Heart left ventricle (tissue), 16 donors: Measurements from ENCODE around the gene TRIM71. TPM values are rescaled to one million over a fixed set of nuclear protein-coding genes. Genes with fewer than 3 reads are reported as not detected.
"Not testable (repeated sequence)": the region's sequence is repeated elsewhere in the genome, so short reads cannot be mapped to it uniquely, and the experiment has no call there.

Experiments used
- ATAC-seq, 4 donors: fragments of 200-7000 bp; cut with Tn5 transposase; one replicate each; pipeline ENCODE4 v1.9.1; 2020 to 2022; ENCODE audit warnings: moderate library complexity in 4 of 4, mild to moderate bottlenecking in 3 of 4, moderate number of reproducible peaks in 1 of 4
- DNase-seq, 5 donors: peaks; one replicate each; pipeline ENCODE4 v3.0.0-alpha.2; 2020
- H3K27ac ChIP-seq, 12 donors: fragments of 200-600 bp; sonication (generic) in 4 of 12; one replicate each; pipeline versions ENCODE4 v1.5.0 to v1.8.0; 2016 to 2022; ENCODE audit warnings: mild to moderate bottlenecking in 2 of 12
- H3K27me3 ChIP-seq, 9 donors: fragments of 200-600 bp; sonication (generic) in 2 of 9; one replicate each; pipeline versions ENCODE4 v1.5.1 to v1.8.0; 2016 to 2022; ENCODE audit warnings: mild to moderate bottlenecking in 3 of 9
- H3K36me3 ChIP-seq, 9 donors: fragments of 200-600 bp; sonication (generic) in 2 of 9; one replicate each; pipeline versions ENCODE4 v1.5.0 to v1.8.0; 2018 to 2022; ENCODE audit warnings: mild to moderate bottlenecking in 2 of 9
- H3K4me1 ChIP-seq, 12 donors: fragments of 200-600 bp; sonication (generic) in 4 of 12; one replicate each; pipeline versions ENCODE4 v1.5.0 to v1.8.0; 2016 to 2022; ENCODE audit warnings: mild to moderate bottlenecking in 3 of 12
- H3K4me3 ChIP-seq, 12 donors: fragments of 200-600 bp; sonication (generic) in 4 of 12; one replicate each; pipeline versions ENCODE4 v1.5.0 to v1.8.0; 2017 to 2022; ENCODE audit warnings: mild to moderate bottlenecking in 9 of 12, moderate library complexity in 4 of 12
- H3K9me3 ChIP-seq, 12 donors: fragments of 200-600 bp; sonication (generic) in 4 of 12; one replicate each; pipeline versions ENCODE4 v1.5.0 to v1.8.0; 2016 to 2022; ENCODE audit warnings: mild to moderate bottlenecking in 1 of 12
- CTCF ChIP-seq, 12 donors: fragments of 200-600 bp; sonication (generic) in 4 of 12; IDR thresholded peaks; one replicate each; pipeline versions ENCODE4 v1.5.0 to v1.8.0; 2018 to 2022; ENCODE audit warnings: antibody characterized with exemption in 12 of 12, mild to moderate bottlenecking in 5 of 12
- POLR2A ChIP-seq, 2 donors: fragments of 450-650 bp; IDR thresholded peaks; one replicate each; pipeline ENCODE4 v1.6.1; 2017; ENCODE audit warnings: antibody characterized with exemption in 2 of 2, mild to moderate bottlenecking in 2 of 2, moderate library complexity in 2 of 2
- WGBS, 4 donors: extraction: QIAGEN DNeasy Blood & Tissue Kit in 2 of 4; methylation state at CpG; one replicate each; pipeline versions ENCODE4 v1.1.5 to v1.1.7; 2013 to 2018; 5-methylcytosine and 5-hydroxymethylcytosine counted together
- intact Hi-C, 10 donors: fragments of 100-400 bp; cut with DNase I; formaldehyde crosslinking; loops; one replicate each; pipeline versions ENCODE4 v1.11.1 to v1.14.2; 2022
- polyA plus RNA-seq, 2 donors: library from polyadenylated mRNA; stranded (reverse); fragments of 200-250 nt; gene quantifications; one replicate each; pipeline ENCODE4 v1.2.3, GENCODE V29; 2013
- total RNA-seq, 9 donors: library from RNA; depleted of rRNA in 2 of 9; stranded (reverse); fragments of >200 nt in 2 of 9; fragmentation: NEBNext Ultra II Directional in 3 of 9; extraction: Animal tissue kit (Norgen Biotek cat#: 25700) in 3 of 9; gene quantifications; one replicate each; pipeline versions ENCODE4 v1.1.0 to v1.2.4, GENCODE V29; 2016 to 2023
- donor health status: ischemic (EF 13 %, LVEDD 7.1; RV severe dilation, severe dysfunction).
- donor health status: healthy with polysubstance abuse.
- donor health status: DM: no; HTN: yes; CAD: no.
- donor health status: DM: no; HTN: no; CAD: no.
- donor health status: ischemic (EF 25% LVEDD 6.9; RV normal size, moderate dysfunction).
- donor health status: ischemic (EF 25% LVEDD 5.7; RV mildly dilated, moderate dysfunction).
- donor health status: healthy.
- donor health status: DM: yes; HTN: yes; CAD: no.
- donor health status: ischemic (EF 35%, LVEDD 5.7; RV mildly dilated, moderate dysfunction).
- donor health status: nonischemic (EF 11% LVEDD 7.7; RV severe dilation, severe dysfunction).
- donor health status: DM: yes; HTN: yes; CAD: no.
- donor health status: PGD.
- donor health status: ischemic (EF 29% LVEDD 5.4; RV normal size, mild dysfunction).
- donor health status: nonischemic (EF 23%, LVEDD 6.1; RV moderate dilation, normal function).

Gene TRIM71
- total and polyA plus RNA-seq, 11 donors = 0.05 TPM; not detected in 9

GRCh38 chr3:32822609-32823498 lies 5.1 kb downstream of the TRIM71 start:
- no peaks in the 10 kb centered on the region for H3K9me3 ChIP-seq
- H3K4me1 ChIP-seq = peaks cover 0 to 17% (median 0%) of the 10 kb centered on the region in 12 donors
- intact Hi-C loops = no loop called here
- TF ChIP-seq POLR2A (IDR thresholded peaks at IDR 0.05) = no peak
- no peak for TF ChIP-seq CTCF (IDR thresholded peaks at IDR 0.05)
- no peak for ATAC-seq
- H3K27ac ChIP-seq = no peak overlapping the region
- WGBS, 4 donors = 88 to 92% (median 90%) methylated on average over 5 of the region's 5 CpGs
- peaks cover 22 to 72% (median 34%) of the 10 kb centered on the region in 9 donors for H3K27me3 ChIP-seq
- H3K4me3 ChIP-seq = no peak overlapping the region
- no peaks in the 10 kb centered on the region for H3K36me3 ChIP-seq
- DNase-seq = no peak

GRCh38 chr3:32823641-32824184 lies 5.9 kb downstream of the TRIM71 start:
- H3K27me3 ChIP-seq = peaks cover 14 to 63% (median 27%) of the 10 kb centered on the region in 9 donors
- H3K9me3 ChIP-seq, DNase-seq, H3K27ac ChIP-seq, ATAC-seq, H3K4me1 ChIP-seq, H3K36me3 ChIP-seq, H3K4me3 ChIP-seq, intact Hi-C loops: not testable (repeated sequence)
- WGBS, 4 donors = 93 to 96% (median 94%) methylated on average over 21 of the region's 21 CpGs

GRCh38 chr3:32825601-32826375 lies 8.0 kb downstream of the TRIM71 start:
- no peak overlapping the region for H3K4me3 ChIP-seq
- no peak for TF ChIP-seq CTCF (IDR thresholded peaks at IDR 0.05)
- no peak for TF ChIP-seq POLR2A (IDR thresholded peaks at IDR 0.05)
- H3K9me3 ChIP-seq = no peaks in the 10 kb centered on the region
- no peak overlapping the region for H3K27ac ChIP-seq
- ATAC-seq = no peak
- no peaks in the 10 kb centered on the region for H3K36me3 ChIP-seq
- intact Hi-C loops = no loop called here
- DNase-seq = no peak
- peaks cover 0 to 7% (median 0%) of the 10 kb centered on the region in 12 donors for H3K4me1 ChIP-seq
- H3K27me3 ChIP-seq = peaks cover 0 to 42% (median 6%) of the 10 kb centered on the region in 9 donors
- 88 to 95% (median 93%) methylated on average over 12 of the region's 12 CpGs for WGBS, 4 donors

GRCh38 chr3:32831062-32831461 lies 13.3 kb downstream of the TRIM71 start:
- ATAC-seq (no peak), DNase-seq (no peak)
- Histone ChIP-seq H3K9me3 (no peaks in the 10 kb centered on the region), H3K4me3 (no peak overlapping the region), H3K36me3 (no peaks in the 10 kb centered on the region), H3K4me1 (no peaks in the 10 kb centered on the region), H3K27me3 (peaks cover 0 to 26% (median 7%) of the 10 kb centered on the region in 9 donors), H3K27ac (no peak overlapping the region)
- TF ChIP-seq POLR2A (IDR thresholded peaks at IDR 0.05) (no peak), CTCF (IDR thresholded peaks at IDR 0.05) (no peak)
- WGBS, 4 donors = 86 to 92% (median 90%) methylated on average over 4 of the region's 4 CpGs
- intact Hi-C loops = no loop called here
